RCC 7860 (cell line): ENCODE measurements around the gene SH3GL2.

Experiments used
- DNase-seq: peaks from one replicate; pipeline ENCODE4 v3.0.0-alpha.2; 2015; ENCODE audit warnings: low spot score
- FAIRE-seq: peaks from 2 replicates; lab custom pipeline; 2012; peaks lifted over from hg19 to GRCh38; lab: Jason Lieb, UNC

SH3GL2 gene

GRCh38 chr9:17609312-17610005, 30.6 kb downstream of the SH3GL2 start:
- no peak for FAIRE-seq

GRCh38 chr9:17611342-17611741, 32.5 kb downstream of the SH3GL2 start:
- FAIRE-seq: no peak
- DNase-seq: no peak

More at GRCh38 chr9:17609312-17610005, 30.6 kb downstream of the SH3GL2 start:
- DNase-seq: no peak

GRCh38 chr9:17611917-17612316, 33.1 kb downstream of the SH3GL2 start:
- DNase-seq: no peak
- FAIRE-seq: no peak

DNA sequence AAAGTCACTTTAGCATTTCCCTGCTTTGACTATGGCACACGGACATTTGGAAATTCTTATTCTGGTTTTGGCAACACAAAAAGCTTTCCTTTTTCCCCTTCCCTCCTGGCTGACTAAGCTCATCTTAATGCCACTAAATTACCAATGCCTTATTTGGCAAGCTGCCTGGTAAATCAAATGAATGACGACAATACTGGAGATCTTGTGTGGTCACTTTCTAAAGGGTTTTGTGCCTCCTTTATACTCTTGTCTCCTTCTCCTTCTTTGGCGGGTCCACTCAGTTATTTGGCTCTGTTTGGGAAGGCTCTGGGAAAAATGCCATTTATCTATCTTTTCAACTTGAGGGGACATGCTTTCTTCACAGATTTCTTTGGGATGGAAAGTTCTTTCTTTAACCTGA, 34.9 kb downstream of the SH3GL2 start:
- no peak for DNase-seq
- FAIRE-seq: no peak

- no peak for FAIRE-seq
- DNase-seq: no peak
Observed at GRCh38 chr9:17614250-17614649, 35.4 kb downstream of the SH3GL2 start.

GRCh38 chr9:17614903-17615302, 36.0 kb downstream of the SH3GL2 start:
- FAIRE-seq (no peak), DNase-seq (no peak)

- FAIRE-seq: no peak
Observed at GRCh38 chr9:17622141-17622540, 43.3 kb downstream of the SH3GL2 start.

GRCh38 chr9:17622749-17623148, 43.9 kb downstream of the SH3GL2 start:
- FAIRE-seq: no peak
- DNase-seq: no peak

More at GRCh38 chr9:17622141-17622540, 43.3 kb downstream of the SH3GL2 start:
- no peak for DNase-seq

DNA sequence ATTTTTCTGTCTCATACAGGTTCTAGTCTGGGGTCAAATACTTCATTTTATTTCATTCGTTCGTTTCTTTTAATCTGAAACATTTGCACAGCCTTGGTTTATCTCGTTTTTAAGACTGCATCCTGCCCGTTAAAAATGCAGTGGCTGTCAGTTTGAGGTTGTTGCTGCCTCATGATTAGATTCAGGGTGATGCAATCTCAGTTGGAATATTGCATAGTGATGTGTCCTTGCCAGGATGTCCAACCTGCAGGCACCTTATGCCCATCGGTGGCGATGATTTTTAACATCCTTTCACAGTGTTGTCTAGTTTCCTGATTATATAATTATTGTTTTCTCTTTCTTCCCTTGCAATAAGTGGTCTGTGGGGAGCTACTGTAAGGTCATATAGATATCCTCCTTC, 45.1 kb downstream of the SH3GL2 start:
- FAIRE-seq (no peak), DNase-seq (no peak)

DNA sequence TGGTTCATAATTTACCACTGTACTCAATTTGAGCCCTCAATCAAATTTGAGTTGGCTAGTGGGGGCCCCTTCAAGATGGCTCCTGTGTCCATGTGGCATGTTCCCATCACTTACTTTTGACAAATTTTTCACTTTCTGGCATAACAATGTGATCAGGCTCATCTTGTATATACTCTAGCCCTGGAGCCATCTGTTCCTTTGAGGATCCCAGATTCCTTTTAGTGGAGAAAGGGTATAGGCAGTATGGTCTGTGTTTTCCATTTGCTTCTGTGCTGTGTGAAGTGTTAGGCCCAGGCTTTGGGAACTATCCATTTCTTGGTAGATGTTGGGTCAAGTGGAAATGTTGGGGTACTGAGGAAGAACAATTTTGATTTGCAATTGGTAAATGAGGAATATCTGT, 45.7 kb downstream of the SH3GL2 start:
- DNase-seq: no peak
- no peak for FAIRE-seq

GRCh38 chr9:17625644-17626388, 47.0 kb downstream of the SH3GL2 start:
- FAIRE-seq: no peak
- no peak for DNase-seq

- no peak for FAIRE-seq
- no peak for DNase-seq
Observed at GRCh38 chr9:17627641-17628040, 48.8 kb downstream of the SH3GL2 start.

DNA sequence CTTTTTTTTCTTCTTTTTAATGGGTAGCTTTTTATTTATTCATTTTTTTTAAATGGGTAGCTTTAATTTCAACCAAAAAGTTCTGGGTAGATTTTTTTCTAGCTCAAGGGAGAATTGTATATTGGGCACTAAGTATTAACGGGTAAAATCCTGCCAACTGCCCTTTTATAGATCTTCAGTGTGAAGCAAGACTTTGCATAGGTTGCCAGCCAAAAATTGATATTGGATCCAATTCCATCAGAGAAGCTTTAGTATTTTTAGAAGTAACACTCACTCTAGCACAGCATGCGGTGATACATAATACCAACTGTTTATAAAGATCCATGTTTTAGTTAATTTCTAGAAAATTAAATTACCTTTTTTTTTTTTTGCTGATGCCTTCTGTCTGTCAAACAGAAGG, 49.8 kb downstream of the SH3GL2 start:
- DNase-seq (no peak), FAIRE-seq (no peak)

DNA sequence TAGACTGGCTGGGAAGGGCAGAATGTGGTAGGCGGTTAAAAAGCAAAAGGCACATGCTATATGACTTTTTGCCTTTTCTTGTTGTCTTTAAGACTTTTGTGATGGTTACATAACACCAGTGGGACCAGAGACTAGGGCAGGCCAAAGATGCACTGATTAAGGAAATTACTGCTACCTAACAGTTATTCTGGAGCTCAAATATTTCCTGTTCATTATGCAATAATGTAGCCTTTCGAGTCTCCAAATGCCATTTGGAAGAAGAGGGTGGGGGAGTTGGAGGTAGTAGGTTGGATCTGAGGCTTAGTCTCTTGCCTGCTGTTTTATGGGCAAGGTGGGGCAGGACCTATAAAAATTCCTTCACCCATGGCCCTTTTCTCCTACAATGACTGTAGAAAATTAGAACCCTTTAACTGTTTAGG, 51.7 kb downstream of the SH3GL2 start:
- DNase-seq: no peak

GRCh38 chr9:17631396-17631795, 52.5 kb downstream of the SH3GL2 start:
- DNase-seq (no peak), FAIRE-seq (no peak)

More for the DNA sequence above, 51.7 kb downstream of the SH3GL2 start:
- FAIRE-seq: no peak

GRCh38 chr9:17632994-17633393, 54.1 kb downstream of the SH3GL2 start:
- FAIRE-seq: no peak
- no peak for DNase-seq

GRCh38 chr9:17635115-17635890, 56.4 kb downstream of the SH3GL2 start:
- DNase-seq (no peak), FAIRE-seq (no peak)

DNA sequence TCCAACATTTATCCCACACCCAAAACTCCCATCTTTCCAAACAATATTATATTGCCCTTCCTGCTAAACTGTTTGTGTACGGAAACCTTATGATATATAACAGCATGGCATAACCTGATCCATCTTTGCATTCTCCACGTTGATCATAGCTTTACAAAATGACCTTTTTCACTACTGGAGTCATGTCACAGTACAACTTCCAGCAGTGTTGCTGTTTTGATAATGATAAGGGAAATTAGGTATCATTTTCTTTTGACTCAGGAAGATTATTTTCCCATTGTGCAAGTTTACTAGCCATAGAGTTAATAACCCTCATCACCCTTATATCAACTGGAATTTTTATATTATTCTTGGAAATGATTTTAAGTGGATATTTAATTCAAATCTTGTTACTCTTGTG, 57.5 kb downstream of the SH3GL2 start:
- DNase-seq (no peak), FAIRE-seq (no peak)

DNA sequence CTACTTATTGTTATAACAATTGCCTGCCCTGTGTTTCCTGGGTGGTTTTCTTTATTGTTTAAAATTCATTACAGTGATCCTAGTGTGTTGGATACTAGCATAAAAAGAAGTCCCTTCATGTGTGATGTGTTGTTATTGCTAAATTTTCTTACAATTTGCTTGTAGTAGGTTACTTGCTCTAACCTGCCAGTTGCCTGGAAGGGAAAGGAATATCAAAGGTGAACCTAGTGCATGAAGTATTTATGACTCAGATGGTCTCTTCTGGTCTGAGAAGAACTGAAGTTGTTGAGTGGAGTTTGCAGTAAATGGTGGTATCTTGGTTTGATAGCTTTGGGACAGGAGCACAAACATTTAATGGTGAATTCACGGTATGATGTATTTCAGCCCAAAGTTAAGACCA, 58.0 kb downstream of the SH3GL2 start:
- FAIRE-seq: no peak
- no peak for DNase-seq

DNA sequence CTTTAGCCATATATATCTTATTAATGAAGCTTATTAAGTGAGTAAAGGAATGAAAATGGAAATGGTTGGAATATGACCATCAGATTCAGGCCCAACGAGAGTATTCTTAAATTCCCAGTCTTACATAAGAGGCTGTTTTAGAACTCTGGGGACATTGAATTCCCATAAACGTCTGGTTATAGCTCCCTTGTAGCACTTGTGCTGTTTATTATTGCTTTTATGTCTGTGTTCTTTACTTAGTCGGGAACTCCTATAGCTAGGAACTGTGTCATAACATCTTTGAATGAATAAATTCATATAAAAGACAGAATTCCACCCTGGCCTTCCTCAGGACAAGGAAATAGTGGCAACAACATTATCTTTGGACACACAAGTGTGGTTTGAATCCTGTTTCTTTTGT, 58.4 kb downstream of the SH3GL2 start:
- DNase-seq (no peak), FAIRE-seq (no peak)

DNA sequence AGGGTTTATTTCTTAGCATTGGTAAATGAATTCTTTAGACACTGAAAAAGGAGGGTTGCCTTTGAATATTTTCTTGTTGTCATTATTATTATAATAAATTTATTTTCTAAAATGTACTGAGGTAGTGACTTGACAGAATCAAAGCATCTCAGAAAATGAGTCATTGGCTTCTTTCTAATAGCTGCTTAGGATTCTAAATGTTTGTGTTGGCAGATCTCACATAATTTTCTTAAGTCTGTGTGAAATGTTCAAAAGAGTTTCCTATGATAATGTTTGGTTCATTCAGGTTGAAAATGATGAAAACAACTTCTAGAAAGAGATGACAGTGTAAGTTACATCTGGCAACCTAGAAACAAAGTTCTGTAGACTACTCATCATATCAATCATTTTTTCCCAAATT, 69.7 kb downstream of the SH3GL2 start:
- no peak for FAIRE-seq
- DNase-seq: no peak

DNA sequence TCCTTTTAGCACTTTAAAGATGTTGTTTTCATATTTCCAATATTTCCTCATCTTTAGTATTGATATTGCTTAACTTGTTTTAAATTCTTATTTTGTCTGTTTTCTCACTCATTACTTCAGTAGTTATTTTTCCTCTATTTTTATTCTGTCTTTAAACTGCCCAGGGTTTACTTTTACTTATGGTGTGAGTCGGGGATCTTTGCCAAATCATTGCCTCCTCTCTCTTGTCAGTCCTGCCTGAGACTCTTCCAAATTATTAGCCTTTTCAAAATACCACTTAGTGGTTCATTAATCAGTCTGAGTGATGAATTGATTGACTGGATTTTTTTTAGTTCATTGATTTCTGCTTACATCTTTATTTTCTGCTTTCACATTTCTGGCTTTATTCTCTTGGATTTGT, 72.9 kb downstream of the SH3GL2 start:
- no peak for FAIRE-seq
- DNase-seq: no peak
